GM18520 (cell line): ENCODE results near the gene RFTN1.

Experiments used
- ATAC-seq: cut with Tn5 transposase; IDR thresholded peaks from one replicate; pipeline ENCODE4 v1.9.1; 2021; ENCODE audit not compliant: unreplicated experiment

RFTN1 gene, protein sequence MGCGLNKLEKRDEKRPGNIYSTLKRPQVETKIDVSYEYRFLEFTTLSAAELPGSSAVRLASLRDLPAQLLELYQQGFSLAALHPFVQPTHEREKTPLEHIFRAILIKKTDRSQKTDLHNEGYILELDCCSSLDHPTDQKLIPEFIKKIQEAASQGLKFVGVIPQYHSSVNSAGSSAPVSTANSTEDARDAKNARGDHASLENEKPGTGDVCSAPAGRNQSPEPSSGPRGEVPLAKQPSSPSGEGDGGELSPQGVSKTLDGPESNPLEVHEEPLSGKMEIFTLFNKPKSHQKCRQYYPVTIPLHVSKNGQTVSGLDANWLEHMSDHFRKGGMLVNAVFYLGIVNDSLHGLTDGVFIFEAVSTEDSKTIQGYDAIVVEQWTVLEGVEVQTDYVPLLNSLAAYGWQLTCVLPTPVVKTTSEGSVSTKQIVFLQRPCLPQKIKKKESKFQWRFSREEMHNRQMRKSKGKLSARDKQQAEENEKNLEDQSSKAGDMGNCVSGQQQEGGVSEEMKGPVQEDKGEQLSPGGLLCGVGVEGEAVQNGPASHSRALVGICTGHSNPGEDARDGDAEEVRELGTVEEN

DNA sequence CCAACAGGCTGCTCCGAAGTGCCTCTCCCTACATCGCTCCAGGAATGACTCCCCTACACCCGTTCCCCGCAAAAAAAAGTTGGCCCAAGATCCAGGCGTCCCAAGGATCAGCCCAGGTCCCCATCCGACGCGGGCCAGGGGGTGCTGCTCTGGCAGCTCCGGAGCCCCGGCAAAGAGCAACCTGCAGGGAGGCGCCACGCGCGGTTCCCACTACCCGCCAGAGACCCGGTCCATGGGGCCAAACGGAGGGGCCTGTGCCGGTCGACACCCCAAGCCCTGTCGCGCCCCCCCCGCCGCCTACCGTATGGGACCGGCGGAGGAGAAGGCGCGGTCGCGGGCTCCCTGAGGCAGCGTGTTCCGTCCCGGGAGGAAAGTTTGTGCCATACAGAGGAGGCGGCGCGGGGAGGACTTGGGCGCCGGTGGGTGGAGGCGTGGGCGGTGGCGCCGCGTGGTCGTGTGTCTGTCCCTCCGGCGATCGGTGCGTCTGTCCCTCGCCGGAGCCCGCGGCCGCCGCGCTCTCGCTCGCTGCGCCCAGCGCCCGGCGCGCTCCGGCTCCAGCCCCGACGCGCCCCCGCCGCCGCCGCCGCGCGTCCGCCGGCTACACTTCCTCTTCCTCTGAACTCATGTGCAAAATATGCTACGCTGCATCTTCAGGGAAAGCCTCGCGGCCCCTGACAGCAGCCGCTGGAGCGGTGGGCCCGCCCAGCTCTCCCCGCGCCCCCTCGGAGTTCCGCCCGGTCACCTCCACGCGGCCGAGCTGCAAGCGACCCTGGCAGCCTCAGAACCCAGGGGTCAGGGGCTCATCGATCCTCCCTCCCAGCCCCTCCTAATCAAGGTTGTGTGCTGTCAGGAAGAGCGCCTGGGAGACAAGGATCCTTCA, at the start of gene RFTN1:
Gene RFTN1, minus strand, starts transcription at position 559 of the 880 bp plus-strand sequence. CDS start 19,830 bp downstream, outside the sequence.
- no peak for ATAC-seq

DNA sequence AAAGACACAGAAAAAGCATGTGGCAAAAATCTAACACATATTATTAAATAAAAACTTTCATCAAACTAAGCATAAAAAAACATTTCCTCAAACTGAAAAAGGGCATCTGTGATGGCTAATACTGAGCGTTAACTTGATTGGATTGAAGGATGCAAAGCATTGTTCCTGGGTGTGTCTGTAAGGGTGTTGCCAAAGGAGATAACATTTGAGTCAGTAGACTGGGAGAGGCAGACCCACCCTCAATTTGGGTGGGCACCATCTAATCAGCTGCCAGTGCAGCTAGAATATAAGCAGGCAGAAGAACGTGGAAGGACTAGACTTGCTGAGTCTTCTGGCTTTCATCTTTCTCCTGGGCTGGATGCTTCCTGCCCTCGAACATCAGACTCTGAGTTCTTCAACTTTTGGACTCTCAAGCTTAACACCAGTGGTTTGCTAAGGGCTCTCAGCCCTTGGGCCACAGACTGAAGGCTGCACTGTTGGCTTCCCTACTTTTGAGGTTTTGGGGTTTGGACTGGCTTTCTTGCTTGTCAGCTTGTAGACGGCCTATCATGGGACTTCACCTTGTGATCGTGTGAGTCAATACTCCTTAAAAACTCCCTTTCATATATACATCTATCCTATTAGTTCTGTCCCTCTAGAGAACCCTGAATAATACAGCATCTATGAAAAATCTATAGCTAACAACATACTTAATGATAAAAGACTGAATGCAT, 46.3 kb upstream of the RFTN1 start:
- ATAC-seq: no peak

DNA sequence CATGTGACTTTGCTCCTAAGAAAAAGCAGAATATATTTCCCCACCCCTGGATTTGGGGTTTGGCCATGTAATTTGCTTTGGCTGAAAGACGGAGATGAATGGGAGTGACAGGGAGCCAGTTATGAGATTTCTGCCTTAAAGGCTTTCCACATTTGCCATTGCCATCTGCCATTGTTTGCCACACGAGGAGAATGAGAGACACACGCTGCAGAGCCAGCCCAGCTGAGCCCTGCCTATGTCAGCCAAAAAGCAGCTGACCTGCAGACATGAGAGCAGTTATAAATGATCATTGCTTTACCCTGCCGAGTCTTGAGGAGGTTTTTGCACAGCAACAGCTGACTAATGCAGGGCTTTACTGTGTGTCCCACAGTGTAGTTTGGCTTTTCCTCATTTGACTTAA, 40.6 kb upstream of the RFTN1 start:
- no peak for ATAC-seq

DNA sequence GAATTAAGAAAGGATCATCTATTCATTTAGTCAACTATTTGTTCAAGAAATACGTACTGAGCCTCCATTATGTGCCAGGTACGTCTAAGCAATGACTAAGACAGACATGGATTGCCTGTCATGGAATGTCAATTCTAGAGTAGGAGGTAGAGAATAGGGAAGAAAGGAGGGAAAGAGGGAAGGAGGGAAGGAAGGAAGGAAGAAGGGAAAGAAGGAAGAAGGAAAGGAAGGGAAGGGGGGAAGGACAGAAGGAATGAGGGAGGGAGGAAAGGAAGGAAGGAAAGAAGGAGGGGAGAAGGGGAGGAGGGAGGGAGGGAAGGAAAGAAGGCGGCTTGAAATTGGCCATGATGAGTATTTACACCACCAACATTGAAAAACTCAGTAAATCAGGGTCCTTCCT, 39.3 kb upstream of the RFTN1 start:
- no peak for ATAC-seq

DNA sequence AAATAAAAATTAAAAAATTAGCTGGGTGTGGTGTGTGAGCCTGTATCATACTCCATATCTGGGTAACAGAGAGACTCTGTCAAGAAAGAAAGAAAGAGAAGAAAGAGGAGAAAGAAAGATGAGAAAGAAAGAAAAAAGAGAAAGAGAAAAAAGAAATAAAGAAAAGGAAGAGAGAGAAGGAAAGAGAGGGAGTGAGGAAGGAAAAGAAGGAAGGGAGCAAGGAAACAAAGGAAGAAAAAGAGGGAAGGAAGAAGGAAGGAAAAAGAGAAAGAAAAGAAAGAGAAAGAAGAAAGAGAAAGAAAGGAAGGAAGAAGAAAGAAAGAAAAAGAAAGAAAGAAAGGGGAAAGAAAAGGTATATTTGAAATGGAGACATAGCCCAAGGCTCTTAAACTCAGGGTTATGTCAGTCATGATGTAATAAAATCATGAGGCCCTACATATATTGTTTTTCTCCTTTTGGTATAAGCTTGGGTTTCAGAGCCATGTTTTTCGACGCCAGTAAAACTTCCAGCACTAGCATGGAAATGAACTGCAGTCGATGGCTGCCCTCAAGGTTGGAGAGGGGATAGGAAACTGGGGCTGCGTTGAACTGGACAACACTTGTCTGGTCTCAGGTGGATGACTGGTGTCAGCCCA, 38.0 kb upstream of the RFTN1 start:
- no peak for ATAC-seq

DNA sequence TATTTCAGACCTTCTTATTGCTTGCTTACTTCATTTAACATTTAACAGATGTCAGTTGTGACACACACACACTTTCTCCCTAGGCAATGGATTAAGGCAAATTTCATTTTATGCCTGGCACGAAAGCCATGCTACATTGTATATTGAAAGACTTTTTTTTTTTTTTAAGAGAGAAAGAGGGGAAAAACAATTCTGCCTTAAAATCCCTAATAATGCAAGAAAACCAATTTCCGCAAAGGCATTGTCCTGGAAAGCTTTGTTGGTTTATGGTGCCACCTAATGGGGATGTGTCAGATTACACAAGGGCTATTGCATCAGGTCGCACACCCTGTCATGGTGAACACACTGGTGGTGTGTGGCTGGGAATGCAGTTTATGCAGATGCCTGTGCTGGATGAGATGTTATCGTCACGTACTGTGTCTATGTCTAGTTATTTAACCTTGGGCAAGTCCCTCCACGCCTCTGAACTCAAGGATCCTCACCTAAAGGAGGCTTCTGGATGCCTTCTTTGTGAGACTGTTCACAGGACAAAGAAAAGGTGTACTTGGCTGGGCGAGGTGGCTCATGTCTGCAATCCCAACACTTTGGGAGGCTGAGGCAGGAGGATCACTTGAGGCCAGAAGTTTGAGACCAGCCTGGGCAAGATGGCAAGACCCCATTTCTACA, 37.3 kb upstream of the RFTN1 start:
- ATAC-seq: peak; percentile 64

DNA sequence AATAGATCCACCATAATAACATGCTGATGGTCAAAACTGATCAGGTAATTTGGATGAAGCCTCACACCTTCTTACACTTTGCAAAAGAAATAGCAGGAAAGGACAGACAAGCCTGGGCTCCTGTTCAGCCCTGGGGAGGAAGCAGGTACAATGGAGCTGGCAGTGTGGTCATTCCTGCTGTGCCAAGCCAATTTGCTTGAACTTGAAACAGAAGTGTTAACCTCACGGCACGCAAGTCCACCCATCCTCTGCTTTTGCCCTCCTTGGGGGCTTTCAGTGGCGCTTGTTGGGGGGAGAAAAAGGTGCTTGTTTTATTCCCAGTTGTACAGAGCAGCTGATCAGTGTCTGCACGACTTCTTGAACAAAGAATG, 36.8 kb upstream of the RFTN1 start:
- peak; percentile 4 for ATAC-seq

DNA sequence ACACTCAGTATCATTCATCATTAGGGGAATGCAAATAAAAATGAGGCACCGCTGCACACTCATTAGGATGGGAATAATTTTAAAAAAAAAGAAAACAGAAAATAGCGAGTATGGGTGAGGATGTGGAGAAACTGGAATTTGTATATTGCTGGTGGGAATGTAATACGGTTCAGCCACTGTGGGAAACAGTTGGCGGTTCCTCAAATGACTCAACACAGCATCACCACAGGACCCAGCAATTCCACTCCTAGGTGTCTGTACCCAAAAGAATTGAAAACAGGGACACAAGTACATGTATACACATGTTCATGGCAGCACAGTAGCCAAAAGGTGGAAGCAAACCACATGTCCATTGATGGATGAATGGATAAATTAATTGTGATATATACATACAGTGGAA, 35.2 kb upstream of the RFTN1 start:
- no peak for ATAC-seq

DNA sequence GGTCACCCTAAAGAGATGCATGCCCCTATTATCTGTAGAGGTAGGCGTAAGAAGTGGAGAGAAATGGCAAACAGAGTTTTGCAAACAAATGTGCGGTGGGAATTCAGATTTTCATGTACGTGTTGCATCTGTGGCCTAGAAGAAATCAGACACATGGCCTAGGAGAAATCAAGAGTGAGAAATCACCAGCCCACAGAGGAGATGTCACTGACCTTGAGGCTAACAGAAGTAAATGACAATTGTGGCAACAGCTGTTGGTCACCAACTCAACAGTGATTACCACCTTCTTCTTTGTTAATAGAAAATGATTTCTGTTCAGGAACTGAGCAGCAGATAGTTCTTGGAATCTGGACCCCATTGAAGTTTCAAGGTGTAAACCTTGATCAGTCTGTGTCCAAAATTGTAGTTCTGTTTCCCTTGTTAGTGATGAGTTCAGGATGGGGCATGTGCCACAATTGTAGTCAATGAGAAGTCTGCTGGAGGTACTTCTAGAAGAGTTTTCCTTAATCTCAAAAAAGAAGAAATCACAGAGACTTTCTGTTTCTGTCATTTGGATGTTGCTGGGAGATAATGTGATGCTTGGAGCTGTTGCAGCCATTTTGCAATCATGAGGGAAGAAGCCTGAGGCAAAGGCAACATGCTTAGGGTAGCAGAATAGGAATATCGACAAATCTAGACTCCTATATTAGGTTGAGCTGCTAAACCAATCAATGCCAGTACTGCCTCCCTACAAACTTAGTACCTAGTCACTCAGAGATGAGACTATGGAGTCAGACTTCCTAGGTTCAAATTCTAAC, 34.3 kb upstream of the RFTN1 start:
- no peak for ATAC-seq

DNA sequence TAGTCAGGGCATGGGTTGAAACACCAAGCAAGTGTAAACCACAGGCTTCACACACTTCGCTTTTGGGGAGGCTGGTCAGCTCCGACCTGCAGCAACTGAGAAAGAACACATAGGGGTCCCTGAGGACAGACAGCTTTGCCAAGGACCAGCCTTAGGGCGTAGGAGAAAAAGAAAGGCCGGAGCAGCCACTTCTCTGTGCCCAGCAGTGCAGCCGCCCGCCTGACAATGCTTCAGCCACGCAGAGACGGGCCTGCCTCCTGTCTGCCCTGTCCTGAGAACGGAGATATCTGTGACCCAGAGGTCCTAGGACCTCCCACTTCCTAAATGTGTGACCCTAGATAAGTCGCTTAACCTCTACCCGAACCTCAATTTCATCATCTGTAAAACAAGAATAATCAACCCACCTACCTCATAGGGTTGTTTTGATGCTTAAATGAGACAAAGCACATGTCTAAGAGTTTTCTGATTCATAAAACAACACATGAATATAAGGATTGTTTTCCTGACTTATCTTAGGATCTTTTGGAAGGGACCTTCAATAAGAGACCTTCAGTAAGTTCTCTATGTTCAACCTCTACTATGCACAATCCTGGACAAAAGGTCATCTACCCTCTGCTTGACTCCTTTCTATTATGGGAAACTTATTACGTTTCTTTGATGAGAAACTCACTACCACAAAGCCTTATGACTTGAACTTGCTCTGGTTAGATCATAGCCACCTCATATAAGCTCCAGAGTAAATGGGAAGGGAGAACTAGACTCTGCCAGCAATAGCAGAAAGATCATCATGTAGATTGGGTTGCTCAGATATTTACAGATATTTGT, 32.9 kb upstream of the RFTN1 start:
- ATAC-seq: no peak

DNA sequence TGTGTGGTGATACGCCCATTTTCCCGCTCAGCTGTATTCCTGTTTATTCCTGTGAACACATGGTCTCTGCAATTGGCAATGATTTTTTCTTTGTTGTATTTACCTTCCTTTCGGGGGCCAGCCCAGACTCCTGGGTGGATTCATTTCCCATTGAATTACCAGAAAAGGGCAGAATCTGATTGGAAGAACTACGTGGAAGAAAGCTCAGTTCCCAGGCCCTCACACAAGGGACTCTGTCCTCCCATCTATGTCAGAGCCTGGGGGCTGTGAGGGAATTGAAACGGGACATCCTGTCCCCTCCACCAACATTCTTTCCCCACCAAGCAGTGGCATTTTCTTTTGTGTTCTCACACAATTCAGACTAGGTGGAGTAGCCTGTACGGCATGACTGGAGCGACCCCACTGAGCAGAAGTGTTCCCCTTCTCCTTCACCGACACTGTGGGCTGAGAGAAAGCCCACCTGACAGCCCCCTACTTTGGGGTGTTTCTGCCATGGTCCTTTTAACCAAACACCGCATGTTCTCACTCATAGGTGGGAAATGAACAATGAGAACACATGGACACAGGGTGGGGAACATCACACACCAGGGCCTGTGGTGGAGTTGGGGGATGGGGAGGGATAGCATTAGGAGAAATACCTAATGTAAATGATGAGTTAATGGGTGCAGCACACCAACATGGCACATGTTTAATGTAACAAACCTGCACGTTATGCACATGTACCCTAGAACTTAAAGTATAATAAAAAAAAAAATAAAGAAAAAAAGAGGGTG, 32.1 kb upstream of the RFTN1 start:
- no peak for ATAC-seq

DNA sequence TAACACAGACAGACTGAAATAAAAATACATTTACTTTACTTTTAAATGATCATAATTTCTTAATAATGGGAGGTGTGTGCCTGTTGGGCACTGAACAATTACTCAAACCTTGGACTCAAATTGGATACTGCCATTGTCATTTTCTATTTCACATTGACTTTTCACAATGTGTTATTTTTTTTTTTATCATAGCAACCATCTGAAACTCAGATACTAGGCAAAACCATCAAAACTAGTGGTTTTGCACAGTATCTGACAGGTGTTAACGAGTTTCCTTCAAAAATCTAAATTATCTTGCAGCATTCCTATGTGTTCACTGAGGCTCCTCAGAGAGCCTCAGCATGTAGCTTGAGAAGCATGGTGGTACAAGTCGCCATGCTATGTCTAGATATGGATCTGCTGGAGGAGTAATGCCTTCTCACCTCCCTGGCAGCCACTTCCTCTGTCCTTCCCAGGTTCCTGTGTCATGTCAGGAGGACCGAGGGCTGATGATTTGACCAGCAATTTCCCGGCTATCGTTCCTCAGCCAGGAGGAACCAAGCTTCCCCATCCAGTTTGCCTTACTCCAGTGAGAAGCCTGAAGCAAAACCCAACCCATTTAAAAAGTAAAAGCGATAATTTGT, 29.9 kb upstream of the RFTN1 start:
- no peak for ATAC-seq

DNA sequence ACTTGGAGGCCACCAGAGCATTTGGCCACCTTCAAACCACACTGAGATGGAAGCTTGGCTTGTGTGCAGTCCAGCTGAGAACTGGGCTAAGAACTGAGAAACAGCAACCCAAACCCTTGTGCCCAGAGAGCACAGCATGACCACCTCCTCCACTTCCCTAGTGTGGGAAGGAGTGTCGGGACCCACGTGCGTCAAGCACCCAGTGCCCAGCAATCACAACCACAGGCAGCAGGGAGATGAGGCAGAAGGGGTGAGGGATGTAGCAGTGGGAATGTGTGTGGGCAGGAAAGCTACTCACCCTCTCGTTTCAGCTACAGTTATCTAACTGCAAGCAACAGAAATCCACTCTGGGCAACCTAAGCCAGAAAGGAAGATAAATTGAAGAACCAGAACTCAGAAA, 25.0 kb upstream of the RFTN1 start:
- ATAC-seq: no peak

DNA sequence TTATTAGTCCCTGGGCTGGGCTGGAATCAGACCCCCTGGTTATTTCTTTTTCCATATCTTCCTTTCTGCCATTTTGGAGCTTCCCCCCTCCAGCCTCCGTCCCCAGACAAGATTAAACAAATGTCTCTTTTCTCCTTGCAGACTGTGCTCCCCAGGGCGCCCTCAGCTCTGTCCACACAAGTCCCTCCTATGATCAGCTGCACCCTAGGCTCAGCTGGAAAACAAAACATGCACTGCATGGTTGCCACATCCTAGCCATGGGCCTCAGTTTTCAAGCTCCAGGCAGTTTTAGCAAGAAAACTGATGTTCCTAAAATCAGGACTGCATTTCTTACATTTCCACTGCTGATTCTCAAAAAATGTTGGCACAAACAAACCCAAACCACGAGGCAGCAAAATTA, 23.5 kb upstream of the RFTN1 start:
- ATAC-seq: no peak

DNA sequence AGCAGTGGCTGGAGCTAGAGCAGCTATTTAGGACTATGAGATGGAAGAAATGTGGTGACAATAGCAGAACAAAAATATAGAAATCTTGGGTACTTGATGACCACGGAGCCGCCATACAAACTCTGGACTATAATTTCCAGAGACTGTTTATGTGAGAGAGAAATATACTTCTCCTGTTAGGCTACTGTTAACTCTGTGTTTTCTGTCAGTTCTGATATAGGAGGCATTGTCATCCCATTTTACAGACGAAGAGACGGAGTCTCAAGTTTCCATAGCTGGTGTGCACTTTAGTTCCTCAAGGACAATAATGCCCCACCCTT, 22.8 kb upstream of the RFTN1 start:
- ATAC-seq: no peak

DNA sequence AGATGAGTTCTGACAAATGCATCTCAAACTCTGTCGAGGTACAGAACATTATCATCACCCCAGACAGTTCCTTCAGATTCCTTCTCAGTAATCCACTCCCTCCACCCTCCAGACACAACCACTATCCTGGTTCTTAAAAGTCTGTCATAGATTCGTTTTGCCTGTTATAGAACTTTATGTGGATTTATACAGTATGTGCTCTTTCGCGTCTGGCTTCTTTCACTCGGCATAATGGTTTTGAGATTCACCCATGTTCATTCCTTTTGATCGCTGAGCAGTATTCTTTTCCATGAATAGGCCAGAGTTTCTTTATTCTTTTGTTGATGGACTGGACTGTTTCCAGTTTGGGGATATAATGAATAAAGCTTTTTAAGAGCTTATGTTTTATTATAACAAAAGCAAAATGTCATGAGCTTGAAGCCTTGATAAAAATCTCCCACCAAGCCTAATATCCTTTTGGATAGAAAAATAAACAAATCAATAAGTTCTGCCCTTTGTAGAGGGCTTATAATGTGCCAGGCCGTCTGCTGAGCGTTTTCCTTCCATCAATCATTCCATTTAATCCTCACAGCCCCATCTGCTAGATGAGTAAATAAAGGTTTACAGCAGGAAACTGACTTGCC, 21.3 kb upstream of the RFTN1 start:
- ATAC-seq: no peak

DNA sequence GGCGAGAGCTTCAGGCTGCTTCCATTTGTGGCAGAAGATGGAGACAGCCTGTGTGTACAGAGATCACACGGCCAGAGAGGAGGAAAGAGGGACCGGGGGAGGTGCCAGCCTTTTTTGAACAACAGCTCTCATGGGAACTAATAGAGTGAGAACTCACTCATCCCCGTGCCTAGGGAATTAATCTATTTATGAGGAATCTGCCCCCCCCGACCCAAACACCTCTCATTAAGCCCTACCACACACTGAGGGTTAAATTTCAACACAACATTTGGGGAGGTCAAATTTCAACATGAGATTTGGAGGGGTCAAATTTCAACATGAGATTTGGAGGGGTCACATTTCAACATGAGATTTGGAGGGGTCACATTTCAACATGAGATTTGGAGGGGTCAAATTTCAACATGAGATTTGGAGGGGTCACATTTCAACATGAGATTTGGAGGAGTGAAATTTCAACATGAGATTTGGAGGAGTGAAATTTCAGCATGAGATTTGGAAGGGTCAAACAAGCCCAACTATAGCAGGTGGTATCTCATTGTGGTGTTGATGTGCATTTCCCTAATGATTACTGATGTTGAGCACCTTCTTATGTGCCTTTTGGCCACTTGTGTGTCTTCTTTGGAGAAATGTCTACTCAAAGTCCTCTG, 20.6 kb upstream of the RFTN1 start:
- ATAC-seq: no peak
